WTC11 (cell line): ENCODE data around the gene SMIM12. TPM values are rescaled to one million over a fixed set of nuclear protein-coding genes. Genes with fewer than 3 reads are reported as not detected.

ENCODE experiments used
- ATAC-seq: fragments of 200-7000 bp; cut with Tn5 transposase; 2 replicates; pipeline ENCODE4 v1.10.0; 2021; ENCODE audit warnings: mild to moderate bottlenecking, moderate library complexity
- CTCF ChIA-PET: fragments of 300-600 bp; sonication (Branson Sonifier 250); formaldehyde crosslinking; loops from one replicate; lab custom pipeline; 2021; ENCODE audit warnings: antibody characterized with exemption; lab: Charles Lee
- POLR2A ChIA-PET: fragments of 350-600 bp; sonication (Branson Sonifier 250); formaldehyde crosslinking; loops from one replicate; lab custom pipeline; 2021; ENCODE audit warnings: antibody characterized with exemption; lab: Charles Lee
- DNase-seq: peaks from one replicate; pipeline ENCODE4 v3.0.0; 2021; ENCODE audit warnings: low spot score
- H3K27ac Mint-ChIP-seq: 2 replicates; pipeline ENCODE4 v1.8.0; 2021; ENCODE audit warnings: mixed read lengths
- H3K27me3 Mint-ChIP-seq: 2 replicates; pipeline ENCODE4 v1.8.0; 2021; ENCODE audit warnings: low read depth, mild to moderate bottlenecking, moderate library complexity, mixed read lengths
- H3K36me3 Mint-ChIP-seq: 2 replicates; pipeline ENCODE4 v1.8.0; 2021; ENCODE audit warnings: mixed read lengths
- H3K4me1 Mint-ChIP-seq: 2 replicates; pipeline ENCODE4 v1.8.0; 2022; ENCODE audit warnings: mixed read lengths
- H3K4me3 Mint-ChIP-seq: 2 replicates; pipeline ENCODE4 v1.8.0; 2021; ENCODE audit warnings: mild to moderate bottlenecking, moderate library complexity, mixed read lengths
- H3K9me3 Mint-ChIP-seq: 2 replicates; pipeline ENCODE4 v1.8.0; 2021; ENCODE audit warnings: mixed read lengths
- ARID4B ChIP-seq: sonication (generic); formaldehyde crosslinking; IDR thresholded peaks from 2 replicates; pipeline ENCODE4 v1.8.0; 2023; ENCODE audit warnings: missing genetic modification reagents, mild to moderate bottlenecking, borderline replicate concordance
- ATF1 ChIP-seq: sonication (generic); formaldehyde crosslinking; IDR thresholded peaks from 2 replicates; pipeline ENCODE4 v1.8.1; 2023; ENCODE audit warnings: mild to moderate bottlenecking, moderate library complexity, missing genetic modification reagents
- CDX4 ChIP-seq: fragments of 250-450 bp; sonication (Bioruptor Pico); IDR thresholded peaks from 2 replicates; pipeline ENCODE4 v1.9.0; 2021; ENCODE audit warnings: moderate library complexity, mild to moderate bottlenecking, inconsistent platforms, borderline replicate concordance
- ESRRA ChIP-seq: sonication (generic); formaldehyde crosslinking; IDR thresholded peaks from 2 replicates; pipeline ENCODE4 v1.8.1; 2022; ENCODE audit warnings: mild to moderate bottlenecking, missing genetic modification reagents, borderline replicate concordance
- ETV6 ChIP-seq: sonication (generic); formaldehyde crosslinking; IDR thresholded peaks from 2 replicates; pipeline ENCODE4 v1.8.1; 2022; ENCODE audit warnings: mild to moderate bottlenecking, missing genetic modification reagents
- HMGXB4 ChIP-seq: sonication (generic); formaldehyde crosslinking; IDR thresholded peaks from 2 replicates; pipeline ENCODE4 v1.8.1; 2023; ENCODE audit warnings: mild to moderate bottlenecking, moderate library complexity, missing genetic modification reagents
- MYBL2 ChIP-seq: sonication (generic); formaldehyde crosslinking; IDR thresholded peaks from 2 replicates; pipeline ENCODE4 v1.8.1; 2023; ENCODE audit warnings: mild to moderate bottlenecking, moderate library complexity, missing genetic modification reagents
- PREB ChIP-seq: sonication (generic); formaldehyde crosslinking; IDR thresholded peaks from 2 replicates; pipeline ENCODE4 v1.8.1; 2022; ENCODE audit warnings: mild to moderate bottlenecking, missing genetic modification reagents, moderate library complexity, borderline replicate concordance
- SMAD3 ChIP-seq: sonication (generic); formaldehyde crosslinking; IDR thresholded peaks from 2 replicates; pipeline ENCODE4 v1.8.0; 2022; ENCODE audit warnings: missing genetic modification reagents, mild to moderate bottlenecking, borderline replicate concordance
- SMAD4 ChIP-seq: sonication (generic); formaldehyde crosslinking; IDR thresholded peaks from 2 replicates; pipeline ENCODE4 v1.8.0; 2022; ENCODE audit warnings: mild to moderate bottlenecking, missing genetic modification reagents
- SP1 ChIP-seq: sonication (generic); formaldehyde crosslinking; conservative IDR thresholded peaks from 2 replicates; pipeline ENCODE4 v1.8.1; 2022; ENCODE audit warnings: missing genetic modification reagents
- TEAD1 ChIP-seq: sonication (generic); formaldehyde crosslinking; IDR thresholded peaks from 2 replicates; pipeline ENCODE4 v1.8.0; 2022; ENCODE audit warnings: mild to moderate bottlenecking, missing genetic modification reagents
- USF1 ChIP-seq: sonication (generic); formaldehyde crosslinking; IDR thresholded peaks from 2 replicates; pipeline ENCODE4 v1.8.0; 2022; ENCODE audit warnings: mild to moderate bottlenecking, missing genetic modification reagents
- ZNF232 ChIP-seq: sonication (generic); formaldehyde crosslinking; IDR thresholded peaks from 2 replicates; pipeline ENCODE4 v1.8.0; 2022; ENCODE audit warnings: mild to moderate bottlenecking, missing genetic modification reagents
- ZNF423 ChIP-seq: fragments of 250-450 bp; sonication (Bioruptor Pico); IDR thresholded peaks from 2 replicates; pipeline ENCODE4 v2.1.2; 2022; ENCODE audit warnings: mild to moderate bottlenecking, moderate library complexity
- total RNA-seq: library from RNA; stranded (reverse); gene quantifications from 3 replicates; pipeline ENCODE4 v1.2.3, GENCODE V29; 2021

The SMIM12 gene
- total RNA-seq, 1 experiment from 2014 or later, result 34.6 TPM

- H3K9me3 Mint-ChIP-seq, result no peaks in the 10 kb centered on the region
- no peak overlapping the region for H3K4me3 Mint-ChIP-seq
- H3K36me3 Mint-ChIP-seq, result no peaks in the 10 kb centered on the region
- ChIA-PET CTCF (no interaction called here), POLR2A (no interaction called here)
- peaks cover 9% of the 10 kb centered on the region for H3K27me3 Mint-ChIP-seq
- no peak overlapping the region for H3K27ac Mint-ChIP-seq
- no peaks in the 10 kb centered on the region for H3K4me1 Mint-ChIP-seq
- no peak for TF ChIP-seq SP1 (CRISPR knock-in tag)
- TF ChIP-seq ATF1, result no peak
- no peak for TF ChIP-seq ZNF232
- no peak for TF ChIP-seq USF1 (CRISPR knock-in tag)
- TF ChIP-seq ARID4B (CRISPR knock-in tag), result no peak
- no peak for TF ChIP-seq PREB (CRISPR knock-in tag)
- no peak for TF ChIP-seq MYBL2 (CRISPR knock-in tag)
- TF ChIP-seq ZNF423 (CRISPR knock-in tag), result no peak
- TF ChIP-seq CDX4 (CRISPR knock-in tag), result no peak
- DNase-seq (no peak), ATAC-seq (no peak)
These were observed 45.5 kb upstream of the SMIM12 start for GRCh38 chr1:34905098-34905459.

- DNase-seq, result no peak
- no peaks in the 10 kb centered on the region for H3K36me3 Mint-ChIP-seq
- no peak overlapping the region for H3K27ac Mint-ChIP-seq
- no peak; the same call in 1 of the 2 replicates for ATAC-seq
- POLR2A ChIA-PET, result no interaction called here
- TF ChIP-seq TEAD1 (no peak), SMAD3 (CRISPR knock-in tag) (no peak), SMAD4 (CRISPR knock-in tag) (no peak), HMGXB4 (CRISPR knock-in tag) (no peak), ETV6 (CRISPR knock-in tag) (no peak), ESRRA (no peak)
- peaks cover 9% of the 10 kb centered on the region for H3K27me3 Mint-ChIP-seq
- H3K4me3 Mint-ChIP-seq, result no peak overlapping the region
- no peaks in the 10 kb centered on the region for H3K9me3 Mint-ChIP-seq
- CTCF ChIA-PET, result no interaction called here
- H3K4me1 Mint-ChIP-seq, result no peaks in the 10 kb centered on the region
These were observed 44.9 kb upstream of the SMIM12 start for GRCh38 chr1:34904236-34905097.
